ENCODE measurements around the gene SCAMP3.
"Not testable (repeated sequence)": the region's sequence is repeated elsewhere in the genome, so short reads cannot be mapped to it uniquely, and the experiment has no call there.

Gene SCAMP3

GRCh38 chr1:155223047-155223446 is 39.1 kb downstream of the SCAMP3 start:
- DNase-seq (ENCODE audit: extremely low spot score), result no peak
- POLR2A ChIA-PET, result interaction anchor here (1.6 to 2.7 kb wide), 2 partner anchors 14 to 50 kb away, joined by 5 to 9 read pairs; partner anchors contain the start of genes KRTCAP2, MTX1 and THBS3
- TF ChIP-seq ARNT (IDR thresholded peaks at IDR 0.05) (no peak), SP1 (IDR thresholded peaks at IDR 0.05) (no peak), LEF1 (IDR thresholded peaks at IDR 0.05; ENCODE audit: borderline replicate concordance) (no peak), FOXM1 (IDR thresholded peaks at IDR 0.05; ENCODE audit: borderline replicate concordance) (no peak), PKNOX1 (IDR thresholded peaks at IDR 0.05) (no peak), NFRKB (IDR thresholded peaks at IDR 0.05) (no peak), L3MBTL2 (conservative IDR thresholded peaks at IDR 0.05) (no peak)
- CTCF ChIA-PET, result no interaction called here

GRCh38 chr1:155220211-155220965 is 41.8 kb downstream of the SCAMP3 start:
- DNase-seq (ENCODE audit: extremely low spot score); CTCF ChIA-PET; POLR2A ChIA-PET: not testable (repeated sequence)

- peak; percentile 39 for DNase-seq (ENCODE audit: extremely low spot score)
- TF ChIP-seq ARNT (IDR thresholded peaks at IDR 0.05) (no peak), SUZ12 (IDR thresholded peaks at IDR 0.05) (no peak), FOXA1 (IDR thresholded peaks at IDR 0.05) (no peak), TARDBP (IDR thresholded peaks at IDR 0.05) (no peak), HDGF (IDR thresholded peaks at IDR 0.05; ENCODE audit: borderline replicate concordance) (no peak), CTBP1 (IDR thresholded peaks at IDR 0.05; ENCODE audit: borderline replicate concordance) (no peak), BHLHE40 (IDR thresholded peaks at IDR 0.05; ENCODE audit: borderline replicate concordance) (no peak), NFRKB (IDR thresholded peaks at IDR 0.05) (no peak), ELF4 (IDR thresholded peaks at IDR 0.05) (no peak), FOXM1 (IDR thresholded peaks at IDR 0.05; ENCODE audit: borderline replicate concordance) (no peak), SP1 (IDR thresholded peaks at IDR 0.05) (no peak), L3MBTL2 (conservative IDR thresholded peaks at IDR 0.05) (no peak)
- ChIA-PET POLR2A (interaction anchor here (0.6 to 2.0 kb wide), 9 partner anchors 8 to 108 kb away, joined by 3 to 14 read pairs (median 4); partner anchors contain the start of genes CLK2, KRTCAP2, MTX1 and THBS3), CTCF (interaction anchor here (0.8 to 1.6 kb wide), 2 partner anchors 12 to 25 kb away, joined by 3 to 10 read pairs; partner anchors contain the start of gene THBS3)
Observed at GRCh38 chr1:155219592-155220031, 42.5 kb downstream of the SCAMP3 start.

- TF ChIP-seq ELF4 (IDR thresholded peaks at IDR 0.05) (peak; percentile 47; the same call in 1 of the 2 replicates), ARNT (IDR thresholded peaks at IDR 0.05) (no peak), FOXM1 (IDR thresholded peaks at IDR 0.05; ENCODE audit: borderline replicate concordance) (no peak), PKNOX1 (IDR thresholded peaks at IDR 0.05) (no peak), NFRKB (IDR thresholded peaks at IDR 0.05) (0 out of 2 replicates have a peak, but pooled peaks have one; percentile 38)
- peak; percentile 74 for DNase-seq (ENCODE audit: extremely low spot score)
- ChIA-PET CTCF (interaction anchor here (0.8 to 1.6 kb wide), 2 partner anchors 12 to 25 kb away, joined by 3 to 10 read pairs; partner anchors contain the start of gene THBS3), POLR2A (interaction anchor here (0.6 to 2.0 kb wide), 10 partner anchors 8 to 109 kb away, joined by 3 to 14 read pairs (median 5); partner anchors contain the start of genes CLK2, KRTCAP2, MTX1 and THBS3)
Observed at GRCh38 chr1:155218854-155219591, 43.1 kb downstream of the SCAMP3 start.

- DNase-seq (ENCODE audit: extremely low spot score); CTCF ChIA-PET; POLR2A ChIA-PET: not testable (repeated sequence)
Observed at GRCh38 chr1:155214702-155215101, 47.5 kb downstream of the SCAMP3 start.

- POLR2A ChIA-PET; DNase-seq (ENCODE audit: extremely low spot score); CTCF ChIA-PET: not testable (repeated sequence)
Observed at GRCh38 chr1:155212051-155212440, 50.1 kb downstream of the SCAMP3 start.

GRCh38 chr1:155211381-155212050 is 50.6 kb downstream of the SCAMP3 start:
- CTCF ChIA-PET; POLR2A ChIA-PET; DNase-seq (ENCODE audit: extremely low spot score): not testable (repeated sequence)
